ENCODE results near the gene HSPB6.

HSPB6 gene

GRCh38 chr19:35768082-35768421 lies 11.2 kb upstream of the HSPB6 start:
- TF ChIP-seq, protein P1, sequence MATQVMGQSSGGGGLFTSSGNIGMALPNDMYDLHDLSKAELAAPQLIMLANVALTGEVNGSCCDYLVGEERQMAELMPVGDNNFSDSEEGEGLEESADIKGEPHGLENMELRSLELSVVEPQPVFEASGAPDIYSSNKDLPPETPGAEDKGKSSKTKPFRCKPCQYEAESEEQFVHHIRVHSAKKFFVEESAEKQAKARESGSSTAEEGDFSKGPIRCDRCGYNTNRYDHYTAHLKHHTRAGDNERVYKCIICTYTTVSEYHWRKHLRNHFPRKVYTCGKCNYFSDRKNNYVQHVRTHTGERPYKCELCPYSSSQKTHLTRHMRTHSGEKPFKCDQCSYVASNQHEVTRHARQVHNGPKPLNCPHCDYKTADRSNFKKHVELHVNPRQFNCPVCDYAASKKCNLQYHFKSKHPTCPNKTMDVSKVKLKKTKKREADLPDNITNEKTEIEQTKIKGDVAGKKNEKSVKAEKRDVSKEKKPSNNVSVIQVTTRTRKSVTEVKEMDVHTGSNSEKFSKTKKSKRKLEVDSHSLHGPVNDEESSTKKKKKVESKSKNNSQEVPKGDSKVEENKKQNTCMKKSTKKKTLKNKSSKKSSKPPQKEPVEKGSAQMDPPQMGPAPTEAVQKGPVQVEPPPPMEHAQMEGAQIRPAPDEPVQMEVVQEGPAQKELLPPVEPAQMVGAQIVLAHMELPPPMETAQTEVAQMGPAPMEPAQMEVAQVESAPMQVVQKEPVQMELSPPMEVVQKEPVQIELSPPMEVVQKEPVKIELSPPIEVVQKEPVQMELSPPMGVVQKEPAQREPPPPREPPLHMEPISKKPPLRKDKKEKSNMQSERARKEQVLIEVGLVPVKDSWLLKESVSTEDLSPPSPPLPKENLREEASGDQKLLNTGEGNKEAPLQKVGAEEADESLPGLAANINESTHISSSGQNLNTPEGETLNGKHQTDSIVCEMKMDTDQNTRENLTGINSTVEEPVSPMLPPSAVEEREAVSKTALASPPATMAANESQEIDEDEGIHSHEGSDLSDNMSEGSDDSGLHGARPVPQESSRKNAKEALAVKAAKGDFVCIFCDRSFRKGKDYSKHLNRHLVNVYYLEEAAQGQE (IDR thresholded peaks at IDR 0.05; ENCODE audit: insufficient read depth in 1 of 2, low read depth in 2 of 2, low read length in 2 of 2), result no peak
- no peak for TF ChIP-seq TAF1 (IDR thresholded peaks at IDR 0.05; ENCODE audit: borderline replicate concordance, insufficient read depth, low read length)
- TF ChIP-seq SIN3A (IDR thresholded peaks at IDR 0.05; ENCODE audit: borderline replicate concordance, insufficient read depth, low read length), result no peak
- no peak for TF ChIP-seq FOXP2 (optimal IDR thresholded peaks at IDR 0.05; ENCODE audit: borderline replicate concordance, extremely low read depth, extremely low read length, insufficient read depth)
- TF ChIP-seq POLR2AphosphoS5 (IDR thresholded peaks at IDR 0.05; ENCODE audit: low read depth, low read length), result no peak

GRCh38 chr19:35767288-35768081 lies 10.7 kb upstream of the HSPB6 start:
- TF ChIP-seq TAF1 (IDR thresholded peaks at IDR 0.05; ENCODE audit: borderline replicate concordance, insufficient read depth, low read length) (no peak), POLR2AphosphoS5 (IDR thresholded peaks at IDR 0.05; ENCODE audit: low read depth, low read length) (no peak), SIN3A (IDR thresholded peaks at IDR 0.05; ENCODE audit: borderline replicate concordance, insufficient read depth, low read length) (no peak), FOXP2 (optimal IDR thresholded peaks at IDR 0.05; ENCODE audit: borderline replicate concordance, extremely low read depth, extremely low read length, insufficient read depth) (no peak)
- TF ChIP-seq, protein P1 (IDR thresholded peaks at IDR 0.05; ENCODE audit: insufficient read depth in 1 of 2, low read depth in 2 of 2, low read length in 2 of 2), result no peak

GRCh38 chr19:35766571-35767104 lies 9.8 kb upstream of the HSPB6 start:
- TF ChIP-seq, protein P1 (IDR thresholded peaks at IDR 0.05; ENCODE audit: insufficient read depth in 1 of 2, low read depth in 2 of 2, low read length in 2 of 2), result no peak
- no peak for TF ChIP-seq SIN3A (IDR thresholded peaks at IDR 0.05; ENCODE audit: borderline replicate concordance, insufficient read depth, low read length)
- TF ChIP-seq FOXP2 (optimal IDR thresholded peaks at IDR 0.05; ENCODE audit: borderline replicate concordance, extremely low read depth, extremely low read length, insufficient read depth), result no peak
- TF ChIP-seq TAF1 (IDR thresholded peaks at IDR 0.05; ENCODE audit: borderline replicate concordance, insufficient read depth, low read length), result no peak
- no peak for TF ChIP-seq POLR2AphosphoS5 (IDR thresholded peaks at IDR 0.05; ENCODE audit: low read depth, low read length)

GRCh38 chr19:35764432-35765315 lies 7.8 kb upstream of the HSPB6 start:
- TF ChIP-seq, protein P1 (IDR thresholded peaks at IDR 0.05; ENCODE audit: insufficient read depth in 1 of 2, low read depth in 2 of 2, low read length in 2 of 2), result no peak
- TF ChIP-seq TAF1 (IDR thresholded peaks at IDR 0.05; ENCODE audit: borderline replicate concordance, insufficient read depth, low read length) (no peak), SIN3A (IDR thresholded peaks at IDR 0.05; ENCODE audit: borderline replicate concordance, insufficient read depth, low read length) (no peak), POLR2AphosphoS5 (IDR thresholded peaks at IDR 0.05; ENCODE audit: low read depth, low read length) (no peak), FOXP2 (optimal IDR thresholded peaks at IDR 0.05; ENCODE audit: borderline replicate concordance, extremely low read depth, extremely low read length, insufficient read depth) (no peak)
